Measurements from ENCODE around the gene EYA3. TPM values are rescaled to one million over a fixed set of nuclear protein-coding genes. Genes with fewer than 3 reads are reported as not detected.

Gene EYA3
- total and polyA plus RNA-seq, 10 donors, result 3.5 to 26.4 (median 20.1) TPM

- H3K4me1 ChIP-seq, result peaks cover 0 to 11% (median under 1%) of the 10 kb centered on the region in 6 donors
- no peaks in the 10 kb centered on the region for H3K36me3 ChIP-seq
- H3K9me3 ChIP-seq, result no peaks in the 10 kb centered on the region
- 87 to 92% (median 91%) methylated on average over 8 of the region's 8 CpGs for WGBS, 5 donors
- no peak overlapping the region for H3K27ac ChIP-seq
- H3K27me3 ChIP-seq (replicated peaks in 1 of 7), result no peaks in the 10 kb centered on the region
- no peak overlapping the region for H3K4me3 ChIP-seq
- intact Hi-C loops (cut with DNase I; ENCODE audit: low total_unique reads), result no loop called here
- DNase-seq, result no peak
- TF ChIP-seq POLR2A (IDR thresholded peaks at IDR 0.05) (no peak), POLR2AphosphoS5 (IDR thresholded peaks at IDR 0.05) (no peak), CTCF (IDR thresholded peaks at IDR 0.05 in 8 of 11, conservative IDR thresholded peaks at IDR 0.05 in 3 of 11) (no peak)
Observed at GRCh38 chr1:27949027-27949426, 139.4 kb downstream of the EYA3 start.

- Histone ChIP-seq H3K4me1 (peaks cover 0 to 52% (median 14%) of the 10 kb centered on the region in 6 donors), H3K36me3 (no peaks in the 10 kb centered on the region), H3K27ac (peak overlapping the region in 3 of 8 donors; percentile 87 to 91 (median 89)), H3K9me3 (no peaks in the 10 kb centered on the region), H3K27me3 (replicated peaks in 1 of 7) (no peaks in the 10 kb centered on the region), H3K4me3 (no peak overlapping the region)
- TF ChIP-seq POLR2AphosphoS5 (IDR thresholded peaks at IDR 0.05), result no peak
- TF ChIP-seq POLR2A (IDR thresholded peaks at IDR 0.05), result no peak
- TF ChIP-seq CTCF (IDR thresholded peaks at IDR 0.05 in 8 of 11, conservative IDR thresholded peaks at IDR 0.05 in 3 of 11), result no peak
- 80 to 88% (median 86%) methylated on average over 2 to 5 of the region's 5 CpGs for WGBS, 5 donors
- DNase-seq, result no peak
- intact Hi-C loops (cut with DNase I; ENCODE audit: low total_unique reads), result no loop called here
Observed at GRCh38 chr1:27945020-27945419, 143.4 kb downstream of the EYA3 start.

- H3K4me1 ChIP-seq, result peaks cover 0 to 60% (median 15%) of the 10 kb centered on the region in 6 donors
- 83 to 88% (median 86%) methylated on average over 12 of the region's 12 CpGs for WGBS, 5 donors
- TF ChIP-seq POLR2A (IDR thresholded peaks at IDR 0.05) (no peak), CTCF (IDR thresholded peaks at IDR 0.05 in 8 of 11, conservative IDR thresholded peaks at IDR 0.05 in 3 of 11) (no peak), POLR2AphosphoS5 (IDR thresholded peaks at IDR 0.05) (no peak)
- H3K27me3 ChIP-seq (replicated peaks in 1 of 7), result no peaks in the 10 kb centered on the region
- H3K27ac ChIP-seq, result peak overlapping the region in 6 of 8 donors; percentile 74 to 91 (median 86)
- DNase-seq, result peak; percentile 70
- H3K36me3 ChIP-seq, result no peaks in the 10 kb centered on the region
- H3K9me3 ChIP-seq, result no peaks in the 10 kb centered on the region
- intact Hi-C loops (cut with DNase I; ENCODE audit: low total_unique reads), result no loop called here
- peak overlapping the region in 1 of 8 donors; percentile 53 for H3K4me3 ChIP-seq
Observed at GRCh38 chr1:27941671-27942540, 146.5 kb downstream of the EYA3 start.

- Histone ChIP-seq H3K4me1 (peaks cover 0 to 60% (median 15%) of the 10 kb centered on the region in 6 donors), H3K36me3 (no peaks in the 10 kb centered on the region), H3K4me3 (peak overlapping the region in 1 of 8 donors; percentile 53), H3K27me3 (replicated peaks in 1 of 7) (peaks cover 0 to 5% (median 0%) of the 10 kb centered on the region in 7 donors), H3K9me3 (no peaks in the 10 kb centered on the region), H3K27ac (peak overlapping the region in 4 of 8 donors; percentile 43 to 89 (median 76))
- intact Hi-C loops (cut with DNase I; ENCODE audit: low total_unique reads), result no loop called here
- DNase-seq, result peak; percentile 32
- TF ChIP-seq CTCF (IDR thresholded peaks at IDR 0.05 in 8 of 11, conservative IDR thresholded peaks at IDR 0.05 in 3 of 11) (no peak), POLR2A (IDR thresholded peaks at IDR 0.05) (no peak), POLR2AphosphoS5 (IDR thresholded peaks at IDR 0.05) (no peak)
- WGBS, 5 donors, result 90 to 98% (median 95%) methylated on average over 9 of the region's 9 CpGs
Observed at GRCh38 chr1:27940870-27941560, 147.4 kb downstream of the EYA3 start.
